Lower leg skin (tissue), 3 donors: ENCODE data around the gene POLR2L.

Source experiments
- CTCF ChIP-seq, 3 donors: fragments of 450-650 bp; IDR thresholded peaks; one replicate each; pipeline ENCODE4 v1.5.1; 2016; ENCODE audit warnings: antibody characterized with exemption in 3 of 3, mild to moderate bottlenecking in 3 of 3, moderate library complexity in 2 of 3
- POLR2A ChIP-seq, 2 donors: fragments of 450-650 bp; IDR thresholded peaks; one replicate each; pipeline ENCODE4 v1.6.1; 2016 to 2017; ENCODE audit warnings: antibody characterized with exemption in 2 of 2, mild to moderate bottlenecking in 1 of 2, moderate library complexity in 1 of 2

DNA sequence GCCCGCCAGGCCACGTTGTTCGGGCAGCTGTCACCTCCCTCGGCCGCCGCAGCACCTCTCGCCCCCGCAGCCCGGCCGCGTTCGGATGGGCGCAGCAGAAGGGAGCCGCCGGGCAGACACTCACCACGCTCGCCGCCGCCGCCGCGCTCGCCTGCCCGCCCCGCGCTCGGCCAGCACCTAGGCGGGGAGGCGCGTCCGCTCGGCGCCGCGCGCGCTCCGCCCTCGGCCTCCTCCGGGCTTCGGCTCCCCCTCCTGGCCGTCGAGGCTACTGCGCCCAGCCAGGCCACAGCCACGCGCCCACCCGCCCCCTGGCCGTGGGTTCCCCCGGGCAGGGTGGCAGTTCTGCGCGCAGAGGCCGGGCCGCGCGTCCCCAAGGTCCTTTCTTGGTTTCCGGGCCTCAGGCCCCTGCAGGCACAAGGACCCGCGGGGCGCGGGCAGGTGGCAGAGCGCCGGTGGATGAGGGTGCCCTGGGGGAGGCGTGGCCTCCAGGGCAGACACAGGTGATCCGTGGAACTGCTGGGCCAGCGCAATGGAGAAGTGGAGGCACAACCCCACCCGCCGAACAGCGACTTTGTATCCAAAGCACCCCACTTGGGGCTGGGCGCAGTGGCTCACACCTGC is 44.1 kb downstream of the POLR2L start, which contains the start of gene SLC25A22:
- no peak for TF ChIP-seq CTCF (IDR thresholded peaks at IDR 0.05)
- no peak for TF ChIP-seq POLR2A (IDR thresholded peaks at IDR 0.05)
